Testis (tissue), 3 donors: ENCODE data around the gene PTER. TPM values are rescaled to one million over a fixed set of nuclear protein-coding genes. Genes with fewer than 3 reads are reported as not detected.

ENCODE experiments used
- DNase-seq: peaks from one replicate; pipeline ENCODE4 v3.0.0-alpha.2; 2019
- H3K27ac ChIP-seq, 2 donors: fragments of 200-600 bp; sonication (generic); one replicate each; pipeline ENCODE4 v1.5.1; 2019
- H3K27me3 ChIP-seq: fragments of 200-600 bp; sonication (generic); one replicate; pipeline ENCODE4 v1.5.1; 2019
- H3K36me3 ChIP-seq: fragments of 200-600 bp; sonication (generic); one replicate; pipeline ENCODE4 v1.5.1; 2017; ENCODE audit warnings: low read depth; ENCODE audit errors: missing control alignments
- H3K4me1 ChIP-seq: fragments of 200-600 bp; sonication (generic); one replicate; pipeline ENCODE4 v1.5.1; 2019
- H3K4me3 ChIP-seq, 2 donors: fragments of 200-600 bp; sonication (generic); one replicate each; pipeline ENCODE4 v1.5.1; 2017 to 2019
- H3K9me3 ChIP-seq: fragments of 200-600 bp; sonication (generic); one replicate; pipeline ENCODE4 v1.5.1; 2017
- CTCF ChIP-seq, 3 experiments: fragments of 450-650 bp in 2 of 3; fragments of 200-600 bp in 1 of 3; sonication (generic) in 1 of 3; IDR thresholded peaks; one replicate each; pipeline ENCODE4 v1.5.1; 2016 to 2019; ENCODE audit warnings: antibody characterized with exemption in 3 of 3, mild to moderate bottlenecking in 2 of 3, moderate library complexity in 1 of 3
- POLR2A ChIP-seq: fragments of 450-650 bp; IDR thresholded peaks from one replicate; pipeline ENCODE4 v1.6.1; 2017; ENCODE audit warnings: antibody characterized with exemption, mild to moderate bottlenecking, moderate library complexity
- WGBS, 2 donors: methylation state at CpG; one replicate each; pipeline ENCODE4 v1.1.5; 2018; 5-methylcytosine and 5-hydroxymethylcytosine counted together
- intact Hi-C: fragments of 100-400 bp; cut with DNase I; formaldehyde crosslinking; loops from one replicate; pipeline ENCODE4 v1.15.1; 2023; ENCODE audit warnings: low total_unique reads
- polyA plus RNA-seq: library from polyadenylated mRNA; stranded (reverse); fragments of 350-450 nt; fragmentation: Illumina TruSeq; extraction: RNeasy Lipid Tissue Mini Kit (QIAGEN cat#74804); gene quantifications from one replicate; pipeline ENCODE4 v1.2.3, GENCODE V29; 2014; ENCODE audit warnings: low read depth, low replicate concordance; ENCODE audit not compliant: insufficient read depth
- total RNA-seq, 2 donors: library from RNA; depleted of rRNA; stranded (reverse); fragments of >200 nt; gene quantifications; one replicate each; pipeline ENCODE4 v1.2.3, GENCODE V29; 2016

PTER gene
- total and polyA plus RNA-seq, 3 donors from 2014 or later, result 3.7 to 5.8 (median 4.2) TPM

GRCh38 chr10:16529853-16530252 is 93.0 kb downstream of the PTER start:
- Histone ChIP-seq H3K27me3 (no peaks in the 10 kb centered on the region), H3K9me3 (no peaks in the 10 kb centered on the region), H3K4me3 (no peak overlapping the region), H3K27ac (no peak overlapping the region), H3K36me3 (no peaks in the 10 kb centered on the region), H3K4me1 (no peaks in the 10 kb centered on the region)
- 74 to 88% methylated on average over 3 of the region's 3 CpGs for WGBS, 2 donors
- no peak for DNase-seq
- intact Hi-C loops, result no loop called here
- TF ChIP-seq CTCF (IDR thresholded peaks at IDR 0.05), result no peak
- TF ChIP-seq POLR2A, result no peak

GRCh38 chr10:16536155-16536554 is 99.3 kb downstream of the PTER start:
- WGBS, 2 donors, result 94 to 96% methylated on average over 5 of the region's 5 CpGs
- TF ChIP-seq POLR2A, result no peak
- TF ChIP-seq CTCF (IDR thresholded peaks at IDR 0.05), result no peak
- H3K27me3 ChIP-seq, result no peaks in the 10 kb centered on the region
- H3K27ac ChIP-seq, result no peak overlapping the region
- no peaks in the 10 kb centered on the region for H3K4me1 ChIP-seq
- no peaks in the 10 kb centered on the region for H3K36me3 ChIP-seq
- H3K9me3 ChIP-seq, result no peaks in the 10 kb centered on the region
- no peak overlapping the region for H3K4me3 ChIP-seq
- no peak for DNase-seq
- intact Hi-C loops, result no loop called here

DNA sequence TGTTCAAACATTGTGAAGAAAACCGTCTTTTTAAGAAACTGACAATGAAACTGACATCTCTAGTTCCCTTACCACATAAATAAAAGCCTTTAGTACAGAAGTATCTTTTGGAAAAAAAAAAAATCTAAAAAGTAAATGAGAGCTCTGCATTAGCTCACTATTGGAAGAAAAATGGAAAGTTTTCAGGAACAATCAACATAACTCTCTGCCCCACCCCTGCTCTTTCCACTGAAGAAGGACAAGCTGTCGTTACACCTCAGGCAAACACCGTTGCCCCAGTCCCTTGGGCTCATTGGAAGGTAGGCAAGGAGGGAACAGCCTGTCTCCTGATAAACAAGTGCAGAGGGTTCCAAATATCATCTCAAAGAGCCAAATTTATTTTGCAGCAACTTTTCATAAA is 107.3 kb downstream of the PTER start:
- no peak overlapping the region for H3K4me3 ChIP-seq
- H3K9me3 ChIP-seq, result no peaks in the 10 kb centered on the region
- no peaks in the 10 kb centered on the region for H3K4me1 ChIP-seq
- no peak overlapping the region for H3K27ac ChIP-seq
- DNase-seq, result no peak
- WGBS, 2 donors, result 39 to 50% methylated on average over 3 of the region's 3 CpGs
- H3K27me3 ChIP-seq, result no peaks in the 10 kb centered on the region
- TF ChIP-seq CTCF (IDR thresholded peaks at IDR 0.05) (no peak), POLR2A (no peak)
- H3K36me3 ChIP-seq, result no peaks in the 10 kb centered on the region
- intact Hi-C loops, result no loop called here

- intact Hi-C loops, result no loop called here
- no peaks in the 10 kb centered on the region for H3K9me3 ChIP-seq
- H3K27ac ChIP-seq, result no peak overlapping the region
- H3K36me3 ChIP-seq, result no peaks in the 10 kb centered on the region
- TF ChIP-seq CTCF (IDR thresholded peaks at IDR 0.05) (no peak), POLR2A (no peak)
- no peak overlapping the region for H3K4me3 ChIP-seq
- DNase-seq, result no peak
- no peaks in the 10 kb centered on the region for H3K4me1 ChIP-seq
- 85 to 88% methylated on average over 4 of the region's 4 CpGs for WGBS, 2 donors
- H3K27me3 ChIP-seq, result no peaks in the 10 kb centered on the region
Measured at GRCh38 chr10:16544591-16544990, 107.8 kb downstream of the PTER start.

DNA sequence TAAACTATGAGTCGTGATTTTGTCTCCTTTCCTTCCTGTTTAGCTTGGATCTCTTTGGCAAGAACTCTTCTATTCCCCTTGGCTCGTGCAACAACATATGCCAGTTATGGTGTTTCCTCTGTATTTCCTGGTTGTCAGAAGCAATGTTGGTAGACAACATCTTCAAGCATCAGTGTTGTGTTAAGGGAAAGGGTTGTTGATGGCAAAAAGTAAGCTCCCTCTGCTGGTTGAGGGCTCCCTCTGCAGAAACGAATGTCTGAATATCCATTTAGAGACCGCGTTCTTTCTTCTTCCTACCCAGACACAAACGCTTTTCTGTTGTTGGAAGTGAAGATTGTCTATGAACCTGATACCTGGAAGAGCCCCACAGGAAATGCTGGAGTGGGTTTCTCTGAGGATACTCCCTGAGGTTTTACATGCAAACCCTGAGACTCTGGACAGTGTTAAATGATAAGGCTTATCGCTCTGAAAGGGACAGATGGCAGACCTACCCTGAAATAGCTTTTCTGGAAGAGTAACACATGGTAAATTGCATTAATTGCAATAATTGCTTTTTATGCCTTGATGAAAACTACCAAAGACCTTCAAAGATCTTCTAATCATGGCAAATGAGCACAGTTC is 108.4 kb downstream of the PTER start:
- H3K4me1 ChIP-seq, result no peaks in the 10 kb centered on the region
- no peak for DNase-seq
- H3K27ac ChIP-seq, result no peak overlapping the region
- intact Hi-C loops, result no loop called here
- H3K4me3 ChIP-seq, result no peak overlapping the region
- H3K36me3 ChIP-seq, result no peaks in the 10 kb centered on the region
- TF ChIP-seq CTCF (IDR thresholded peaks at IDR 0.05), result peak in 2 of 3 experiments; percentile 20 to 44
- no peak for TF ChIP-seq POLR2A
- 44 to 50% methylated on average over 7 of the region's 7 CpGs for WGBS, 2 donors
- no peaks in the 10 kb centered on the region for H3K9me3 ChIP-seq
- no peaks in the 10 kb centered on the region for H3K27me3 ChIP-seq
